Upper lobe of left lung (tissue), 6 donors: ENCODE measurements around the gene CHRM4. TPM values are rescaled to one million over a fixed set of nuclear protein-coding genes. Genes with fewer than 3 reads are reported as not detected.
"Not testable (repeated sequence)": the region's sequence is repeated elsewhere in the genome, so short reads cannot be mapped to it uniquely, and the experiment has no call there.

Experiments
- ATAC-seq, 2 donors: fragments of 200-7000 bp; cut with Tn5 transposase; one replicate each; pipeline ENCODE4 v1.9.1; 2022; ENCODE audit warnings: mild to moderate bottlenecking in 2 of 2, moderate library complexity in 2 of 2; ENCODE audit not compliant: low FRiP score in 2 of 2
- DNase-seq, 2 donors: peaks; one replicate each; pipeline ENCODE4 v3.0.0-alpha.2; 2019 to 2020
- H3K27ac ChIP-seq, 4 donors: fragments of 200-600 bp; sonication (generic); one replicate each; pipeline ENCODE4 v1.5.1; 2016 to 2019
- H3K27me3 ChIP-seq, 4 donors: fragments of 200-600 bp; sonication (generic); one replicate each; pipeline ENCODE4 v1.5.1; 2017 to 2019
- H3K36me3 ChIP-seq, 4 donors: fragments of 200-600 bp; sonication (generic); one replicate each; pipeline ENCODE4 v1.5.1; 2016 to 2019
- H3K4me1 ChIP-seq, 4 donors: fragments of 200-600 bp; sonication (generic); one replicate each; pipeline ENCODE4 v1.5.1; 2018 to 2019
- H3K4me3 ChIP-seq, 4 donors: fragments of 200-600 bp; sonication (generic); one replicate each; pipeline ENCODE4 v1.5.1; 2017 to 2019; ENCODE audit warnings: mild to moderate bottlenecking in 2 of 4, moderate library complexity in 1 of 4
- H3K9me3 ChIP-seq, 4 donors: fragments of 200-600 bp; sonication (generic); one replicate each; pipeline ENCODE4 v1.5.1; 2018 to 2019
- CTCF ChIP-seq, 6 experiments: fragments of 450-650 bp in 4 of 6; fragments of 200-600 bp in 2 of 6; sonication (generic) in 2 of 6; IDR thresholded peaks; one replicate each; pipeline ENCODE4 v1.5.1; 2016 to 2019; ENCODE audit warnings: antibody characterized with exemption in 6 of 6
- EP300 ChIP-seq, 4 donors: sonication (generic); formaldehyde crosslinking; IDR thresholded peaks; one replicate each; pipeline ENCODE4 v1.5.1; 2017; ENCODE audit warnings: antibody characterized with exemption in 4 of 4, control low read depth in 2 of 4
- POLR2A ChIP-seq, 4 donors: fragments of 450-650 bp; IDR thresholded peaks; one replicate each; pipeline ENCODE4 v1.5.1; 2016 to 2017; ENCODE audit warnings: antibody characterized with exemption in 4 of 4, mild to moderate bottlenecking in 2 of 4
- POLR2AphosphoS5 ChIP-seq, 2 donors: sonication (generic); formaldehyde crosslinking; IDR thresholded peaks; one replicate each; pipeline ENCODE4 v1.5.1; 2017; ENCODE audit warnings: antibody characterized with exemption in 2 of 2
- WGBS, 2 donors: methylation state at CpG; one replicate each; pipeline ENCODE4 v1.1.5; 2017 to 2018; 5-methylcytosine and 5-hydroxymethylcytosine counted together
- total RNA-seq, 6 donors: library from RNA; depleted of rRNA in 4 of 6; stranded (reverse); fragments of >200 nt in 4 of 6; gene quantifications; one replicate each; pipeline versions ENCODE4 v1.1.0 to v1.2.1, GENCODE V29; 2016 to 2021
- donor health status: DM: no; HTN: no; CAD: no; lungs with moderate emphysema.
- donor health status: DM: no; HTN: yes; CAD: no; lungs with severe emphysema.

Gene CHRM4
- total RNA-seq, 6 donors from 2014 or later, result 0.34 to 1.4 (median 0.53) TPM; not detected in 2

- H3K27me3 ChIP-seq, result no peaks in the 10 kb centered on the region
- WGBS, 2 donors, result 98% methylated on average over 16 to 38 of the region's 38 CpGs
- H3K27ac ChIP-seq, result no peak overlapping the region
- TF ChIP-seq CTCF (IDR thresholded peaks at IDR 0.05) (no peak), POLR2A (IDR thresholded peaks at IDR 0.05) (no peak), EP300 (IDR thresholded peaks at IDR 0.05) (no peak), POLR2AphosphoS5 (IDR thresholded peaks at IDR 0.05) (no peak)
- H3K4me3 ChIP-seq, result no peak overlapping the region
- H3K4me1 ChIP-seq, result peaks cover 9 to 17% (median 12%) of the 10 kb centered on the region in 4 donors
- peaks cover 6 to 78% (median 66%) of the 10 kb centered on the region in 4 donors for H3K36me3 ChIP-seq
- DNase-seq (peak in 1 of 2 donors; percentile 80), ATAC-seq (no peak)
- H3K9me3 ChIP-seq, result no peaks in the 10 kb centered on the region
Observed at GRCh38 chr11:46375392-46376101, 16.0 kb downstream of the CHRM4 start.

GRCh38 chr11:46374815-46375214 is 16.8 kb downstream of the CHRM4 start:
- WGBS, 2 donors, result 85 to 91% methylated on average over 14 to 15 of the region's 15 CpGs
- Histone ChIP-seq H3K4me3 (no peak overlapping the region), H3K4me1 (peaks cover 3 to 16% (median 9%) of the 10 kb centered on the region in 4 donors), H3K9me3 (no peaks in the 10 kb centered on the region), H3K36me3 (peaks cover 6 to 85% (median 74%) of the 10 kb centered on the region in 4 donors), H3K27me3 (no peaks in the 10 kb centered on the region), H3K27ac (no peak overlapping the region)
- ATAC-seq (no peak), DNase-seq (peak in 1 of 2 donors; percentile 57)
- no peak for TF ChIP-seq EP300 (IDR thresholded peaks at IDR 0.05)
- no peak for TF ChIP-seq POLR2AphosphoS5 (IDR thresholded peaks at IDR 0.05)
- TF ChIP-seq CTCF (IDR thresholded peaks at IDR 0.05), result no peak
- TF ChIP-seq POLR2A (IDR thresholded peaks at IDR 0.05), result no peak

GRCh38 chr11:46373787-46374740 is 17.5 kb downstream of the CHRM4 start:
- DNase-seq (peak in 1 of 2 donors; percentile 49), ATAC-seq (no peak)
- Histone ChIP-seq H3K9me3 (no peaks in the 10 kb centered on the region), H3K27me3 (no peaks in the 10 kb centered on the region), H3K36me3 (peaks cover 6 to 89% (median 76%) of the 10 kb centered on the region in 4 donors), H3K4me3 (no peak overlapping the region), H3K4me1 (peaks cover 0 to 14% (median 5%) of the 10 kb centered on the region in 4 donors), H3K27ac (no peak overlapping the region)
- TF ChIP-seq POLR2A (IDR thresholded peaks at IDR 0.05) (no peak), CTCF (IDR thresholded peaks at IDR 0.05) (no peak), EP300 (IDR thresholded peaks at IDR 0.05) (no peak), POLR2AphosphoS5 (IDR thresholded peaks at IDR 0.05) (no peak)
- WGBS, 2 donors, result 95 to 96% methylated on average over 17 to 30 of the region's 30 CpGs

- 94 to 100% methylated on average over 1 to 15 of the region's 15 CpGs for WGBS, 2 donors
- peaks cover 6 to 85% (median 80%) of the 10 kb centered on the region in 4 donors for H3K36me3 ChIP-seq
- not testable (repeated sequence) for H3K27ac ChIP-seq, H3K27me3 ChIP-seq, H3K9me3 ChIP-seq, H3K4me3 ChIP-seq, ATAC-seq
- H3K4me1 ChIP-seq, result peaks cover 3 to 16% (median 5%) of the 10 kb centered on the region in 4 donors
- DNase-seq, result peak in 1 of 2 donors; percentile 45
Observed at GRCh38 chr11:46372501-46372900, 19.1 kb downstream of the CHRM4 start.

GRCh38 chr11:46372086-46372485 is 19.5 kb downstream of the CHRM4 start:
- Histone ChIP-seq H3K4me3 (no peak overlapping the region), H3K27me3 (no peaks in the 10 kb centered on the region), H3K9me3 (no peaks in the 10 kb centered on the region), H3K27ac (no peak overlapping the region), H3K4me1 (peaks cover 3 to 20% (median 9%) of the 10 kb centered on the region in 4 donors), H3K36me3 (peaks cover 6 to 81% (median 77%) of the 10 kb centered on the region in 4 donors)
- DNase-seq (peak in 1 of 2 donors; percentile 45), ATAC-seq (no peak)
- WGBS, 2 donors, result 94 to 95% methylated on average over 4 to 10 of the region's 10 CpGs
- TF ChIP-seq POLR2A (IDR thresholded peaks at IDR 0.05) (no peak), CTCF (IDR thresholded peaks at IDR 0.05) (no peak), EP300 (IDR thresholded peaks at IDR 0.05) (no peak), POLR2AphosphoS5 (IDR thresholded peaks at IDR 0.05) (no peak)

- ATAC-seq, H3K4me3 ChIP-seq, H3K27me3 ChIP-seq, H3K9me3 ChIP-seq: not testable (repeated sequence)
- DNase-seq, result peak in 1 of 2 donors; percentile 76
- 91 to 93% methylated on average over 10 to 19 of the region's 19 CpGs for WGBS, 2 donors
- Histone ChIP-seq H3K36me3 (peaks cover 6 to 74% (median 73%) of the 10 kb centered on the region in 4 donors), H3K4me1 (peaks cover 5 to 23% (median 14%) of the 10 kb centered on the region in 4 donors), H3K27ac (peak overlapping the region in 1 of 4 donors; percentile 3)
Observed at GRCh38 chr11:46371262-46371661, 20.3 kb downstream of the CHRM4 start.
